Endodermal cell (in vitro differentiated cells): ENCODE measurements around the gene CFAP74. TPM values are rescaled to one million over a fixed set of nuclear protein-coding genes. Genes with fewer than 3 reads are reported as not detected.

Source experiments
- DNase-seq: peaks from one replicate; pipeline ENCODE4 v3.0.0-alpha.2; 2017
- H3K27ac ChIP-seq: 2 replicates; pipeline ENCODE4 v1.5.1; 2013; ENCODE audit warnings: mild to moderate bottlenecking, low read depth, low read length, moderate library complexity
- H3K27me3 ChIP-seq: 2 replicates; pipeline ENCODE4 v1.6.1; 2013; ENCODE audit warnings: mild to moderate bottlenecking, low read length, moderate library complexity; ENCODE audit not compliant: insufficient read depth, control insufficient read depth, poor library complexity, severe bottlenecking
- H3K36me3 ChIP-seq: 2 replicates; pipeline ENCODE4 v1.7.0; 2013; ENCODE audit warnings: mild to moderate bottlenecking, low read length, moderate library complexity; ENCODE audit not compliant: control insufficient read depth, insufficient read depth
- H3K4me1 ChIP-seq: one replicate; pipeline ENCODE4 v1.7.0; 2013; ENCODE audit warnings: low read length; ENCODE audit not compliant: control insufficient read depth, insufficient read depth
- H3K4me3 ChIP-seq: 2 replicates; pipeline ENCODE4 v1.5.1; 2013; ENCODE audit warnings: mild to moderate bottlenecking, low read length, moderate library complexity
- H3K9ac ChIP-seq: 2 replicates; pipeline ENCODE4 v1.6.1; 2013; ENCODE audit warnings: mild to moderate bottlenecking, low read length, moderate library complexity; ENCODE audit not compliant: poor library complexity, severe bottlenecking; ENCODE audit errors: extremely low read depth
- H3K9me3 ChIP-seq: 2 replicates; pipeline ENCODE4 v1.6.1; 2013; ENCODE audit warnings: mild to moderate bottlenecking, low read length, moderate library complexity; ENCODE audit not compliant: control insufficient read depth
- H3K27ac Mint-ChIP-seq: 2 replicates; pipeline ENCODE4 v1.8.0; 2020; ENCODE audit warnings: mixed read lengths
- H3K27me3 Mint-ChIP-seq: 2 replicates; pipeline ENCODE4 v1.8.0; 2021; ENCODE audit warnings: mild to moderate bottlenecking, mixed read lengths; ENCODE audit not compliant: insufficient read depth
- H3K36me3 Mint-ChIP-seq: 2 replicates; pipeline ENCODE4 v1.8.0; 2020; ENCODE audit warnings: low read depth, mixed read lengths
- H3K4me1 Mint-ChIP-seq: 2 replicates; pipeline ENCODE4 v1.8.0; 2020; ENCODE audit warnings: mixed read lengths
- H3K4me3 Mint-ChIP-seq: 2 replicates; pipeline ENCODE4 v1.8.0; 2020; ENCODE audit warnings: mild to moderate bottlenecking, moderate library complexity, mixed read lengths
- H3K9me3 Mint-ChIP-seq: 2 replicates; pipeline ENCODE4 v1.8.0; 2020; ENCODE audit warnings: mild to moderate bottlenecking, mixed read lengths
- CTCF ChIP-seq: fragments of 200-600 bp; sonication (generic); conservative IDR thresholded peaks from 2 replicates; pipeline ENCODE4 v1.5.0; 2021; ENCODE audit warnings: antibody characterized with exemption, mild to moderate bottlenecking
- WGBS, 2 experiments: methylation state at CpG; one replicate each; pipeline versions ENCODE4 v1.1.5 to v1.1.7; 2013; ENCODE audit warnings: missing lambda C conversion rate in 2 of 2, mixed read lengths in 1 of 2; ENCODE audit not compliant: insufficient coverage in 1 of 2, insufficient read length in 1 of 2; 5-methylcytosine and 5-hydroxymethylcytosine counted together
- total RNA-seq, 2 donors: library from RNA; stranded (reverse); fragmentation: NEBNext Ultra II Directional in 1 of 2; extraction: Animal tissue kit (Norgen Biotek cat#: 25700) in 1 of 2; gene quantifications; 2 replicates in 1 of 2; 3 replicates in 1 of 2; pipeline ENCODE4 v1.2.1, GENCODE V29; 2021

Gene CFAP74
- total RNA-seq, 2 donors from 2014 or later: 0.58 to 0.75 TPM

- H3K27me3 ChIP-seq: no peaks in the 10 kb centered on the region
- peaks cover 2% of the 10 kb centered on the region for H3K9me3 Mint-ChIP-seq
- no peak for DNase-seq
- no peaks in the 10 kb centered on the region for H3K4me1 Mint-ChIP-seq
- H3K27ac ChIP-seq: no peak overlapping the region
- no peaks in the 10 kb centered on the region for H3K36me3 Mint-ChIP-seq
- H3K27me3 Mint-ChIP-seq: no peaks in the 10 kb centered on the region
- no peaks in the 10 kb centered on the region for H3K36me3 ChIP-seq
- TF ChIP-seq CTCF: no peak
- H3K4me3 ChIP-seq: no peak overlapping the region
- no peaks in the 10 kb centered on the region for H3K9me3 ChIP-seq
- 94 to 96% methylated on average over 20 to 21 of the region's 21 CpGs for WGBS, 2 experiments
- H3K9ac ChIP-seq: no peak overlapping the region
- no peak overlapping the region for H3K27ac Mint-ChIP-seq
- H3K4me1 ChIP-seq: no peaks in the 10 kb centered on the region
- no peak overlapping the region for H3K4me3 Mint-ChIP-seq
These were observed 78.7 kb downstream of the CFAP74 start for GRCh38 chr1:1924849-1925248.

GRCh38 chr1:1924386-1924785 lies 79.2 kb downstream of the CFAP74 start:
- Mint-ChIP-seq H3K36me3 (no peaks in the 10 kb centered on the region), H3K4me3 (no peak overlapping the region), H3K4me1 (no peaks in the 10 kb centered on the region), H3K27me3 (no peaks in the 10 kb centered on the region), H3K27ac (no peak overlapping the region), H3K9me3 (peaks cover 2% of the 10 kb centered on the region)
- H3K27me3 ChIP-seq: no peaks in the 10 kb centered on the region
- peak; percentile 33 for DNase-seq
- H3K36me3 ChIP-seq: no peaks in the 10 kb centered on the region
- no peak overlapping the region for H3K27ac ChIP-seq
- 89 to 90% methylated on average over 9 to 18 of the region's 18 CpGs for WGBS, 2 experiments
- H3K4me3 ChIP-seq: no peak overlapping the region
- H3K9me3 ChIP-seq: no peaks in the 10 kb centered on the region
- H3K9ac ChIP-seq: no peak overlapping the region
- no peaks in the 10 kb centered on the region for H3K4me1 ChIP-seq
- no peak for TF ChIP-seq CTCF

- TF ChIP-seq CTCF: no peak
- no peak overlapping the region for H3K27ac ChIP-seq
- H3K36me3 Mint-ChIP-seq: no peaks in the 10 kb centered on the region
- no peak overlapping the region for H3K4me3 Mint-ChIP-seq
- H3K27me3 ChIP-seq: peaks cover 4% of the 10 kb centered on the region
- WGBS, 2 experiments: 90 to 96% methylated on average over 13 to 29 of the region's 29 CpGs
- no peak overlapping the region for H3K9ac ChIP-seq
- peaks cover 2% of the 10 kb centered on the region for H3K9me3 Mint-ChIP-seq
- peaks cover 3% of the 10 kb centered on the region for H3K27me3 Mint-ChIP-seq
- no peak for DNase-seq
- no peak overlapping the region for H3K27ac Mint-ChIP-seq
- H3K4me1 ChIP-seq: no peaks in the 10 kb centered on the region
- H3K4me1 Mint-ChIP-seq: no peaks in the 10 kb centered on the region
- H3K9me3 ChIP-seq: no peaks in the 10 kb centered on the region
- no peak overlapping the region for H3K4me3 ChIP-seq
- H3K36me3 ChIP-seq: no peaks in the 10 kb centered on the region
These were observed 80.4 kb downstream of the CFAP74 start for GRCh38 chr1:1922956-1923833.
